WTC11 (cell line): ENCODE data around the gene SCYGR7. TPM values are rescaled to one million over a fixed set of nuclear protein-coding genes. Genes with fewer than 3 reads are reported as not detected.

Experiments
- ATAC-seq: fragments of 200-7000 bp; cut with Tn5 transposase; 2 replicates; pipeline ENCODE4 v1.10.0; 2021; ENCODE audit warnings: mild to moderate bottlenecking, moderate library complexity
- CTCF ChIA-PET: fragments of 300-600 bp; sonication (Branson Sonifier 250); formaldehyde crosslinking; loops from one replicate; lab custom pipeline; 2021; ENCODE audit warnings: antibody characterized with exemption; lab: Charles Lee
- POLR2A ChIA-PET: fragments of 350-600 bp; sonication (Branson Sonifier 250); formaldehyde crosslinking; loops from one replicate; lab custom pipeline; 2021; ENCODE audit warnings: antibody characterized with exemption; lab: Charles Lee
- DNase-seq: peaks from one replicate; pipeline ENCODE4 v3.0.0; 2021; ENCODE audit warnings: low spot score
- H3K27ac Mint-ChIP-seq: 2 replicates; pipeline ENCODE4 v1.8.0; 2021; ENCODE audit warnings: mixed read lengths
- H3K27me3 Mint-ChIP-seq: 2 replicates; pipeline ENCODE4 v1.8.0; 2021; ENCODE audit warnings: low read depth, mild to moderate bottlenecking, moderate library complexity, mixed read lengths
- H3K36me3 Mint-ChIP-seq: 2 replicates; pipeline ENCODE4 v1.8.0; 2021; ENCODE audit warnings: mixed read lengths
- H3K4me1 Mint-ChIP-seq: 2 replicates; pipeline ENCODE4 v1.8.0; 2022; ENCODE audit warnings: mixed read lengths
- H3K4me3 Mint-ChIP-seq: 2 replicates; pipeline ENCODE4 v1.8.0; 2021; ENCODE audit warnings: mild to moderate bottlenecking, moderate library complexity, mixed read lengths
- H3K9me3 Mint-ChIP-seq: 2 replicates; pipeline ENCODE4 v1.8.0; 2021; ENCODE audit warnings: mixed read lengths
- CREM ChIP-seq: sonication (generic); formaldehyde crosslinking; IDR thresholded peaks from 2 replicates; pipeline ENCODE4 v1.8.1; 2022; ENCODE audit warnings: mild to moderate bottlenecking, missing genetic modification reagents, moderate library complexity
- ELF4 ChIP-seq: sonication (generic); formaldehyde crosslinking; IDR thresholded peaks from 2 replicates; pipeline ENCODE4 v1.8.1; 2022; ENCODE audit warnings: low read depth, mild to moderate bottlenecking, moderate library complexity, missing genetic modification reagents
- FOXP1 ChIP-seq: sonication (generic); formaldehyde crosslinking; IDR thresholded peaks from 2 replicates; pipeline ENCODE4 v1.8.0; 2022; ENCODE audit warnings: missing genetic modification reagents, mild to moderate bottlenecking, moderate library complexity, borderline replicate concordance
- GABPB1 ChIP-seq: sonication (generic); formaldehyde crosslinking; IDR thresholded peaks from 2 replicates; pipeline ENCODE4 v1.8.1; 2023; ENCODE audit warnings: mild to moderate bottlenecking, missing genetic modification reagents
- JAZF1 ChIP-seq: fragments of 250-450 bp; sonication (Bioruptor Pico); IDR thresholded peaks from 2 replicates; pipeline ENCODE4 v1.9.0; 2021; ENCODE audit warnings: moderate library complexity, mild to moderate bottlenecking, inconsistent platforms
- NFE2L1 ChIP-seq: sonication (generic); formaldehyde crosslinking; IDR thresholded peaks from 2 replicates; pipeline ENCODE4 v1.8.1; 2023; ENCODE audit warnings: missing genetic modification reagents
- PRRX2 ChIP-seq: fragments of 250-450 bp; sonication (Bioruptor Pico); IDR thresholded peaks from 2 replicates; pipeline ENCODE4 v1.8.0; 2021; ENCODE audit warnings: mild to moderate bottlenecking
- RELA ChIP-seq: sonication (generic); formaldehyde crosslinking; IDR thresholded peaks from 2 replicates; pipeline ENCODE4 v1.8.1; 2022; ENCODE audit warnings: missing genetic modification reagents, mild to moderate bottlenecking, borderline replicate concordance
- total RNA-seq: library from RNA; stranded (reverse); gene quantifications from 3 replicates; pipeline ENCODE4 v1.2.3, GENCODE V29; 2021
- TF ChIP-seq, protein P1 (sequence below): sonication (generic); formaldehyde crosslinking; IDR thresholded peaks from 2 replicates; pipeline ENCODE4 v1.8.1; 2022; ENCODE audit warnings: mild to moderate bottlenecking, missing genetic modification reagents, moderate library complexity, borderline replicate concordance
- TF ChIP-seq, protein P2 (sequence below): sonication (generic); formaldehyde crosslinking; IDR thresholded peaks from 2 replicates; pipeline ENCODE4 v1.8.1; 2023; ENCODE audit warnings: mild to moderate bottlenecking, missing genetic modification reagents, borderline replicate concordance
- TF ChIP-seq, protein P3 (sequence below): fragments of 250-450 bp; sonication (Bioruptor Pico); IDR thresholded peaks from 2 replicates; pipeline ENCODE4 v1.9.0; 2021; ENCODE audit warnings: moderate library complexity, mild to moderate bottlenecking, inconsistent platforms, borderline replicate concordance
- TF ChIP-seq, protein P4 (sequence below): sonication (generic); formaldehyde crosslinking; IDR thresholded peaks from 2 replicates; pipeline ENCODE4 v1.8.1; 2022; ENCODE audit warnings: low read depth, mild to moderate bottlenecking, moderate library complexity, missing genetic modification reagents, borderline replicate concordance
- TF ChIP-seq, protein P5 (sequence below): sonication (generic); formaldehyde crosslinking; IDR thresholded peaks from 2 replicates; pipeline ENCODE4 v1.8.0; 2022; ENCODE audit warnings: mild to moderate bottlenecking, missing genetic modification reagents

Gene SCYGR7
- total RNA-seq, 1 experiment from 2014 or later = not detected

DNA sequence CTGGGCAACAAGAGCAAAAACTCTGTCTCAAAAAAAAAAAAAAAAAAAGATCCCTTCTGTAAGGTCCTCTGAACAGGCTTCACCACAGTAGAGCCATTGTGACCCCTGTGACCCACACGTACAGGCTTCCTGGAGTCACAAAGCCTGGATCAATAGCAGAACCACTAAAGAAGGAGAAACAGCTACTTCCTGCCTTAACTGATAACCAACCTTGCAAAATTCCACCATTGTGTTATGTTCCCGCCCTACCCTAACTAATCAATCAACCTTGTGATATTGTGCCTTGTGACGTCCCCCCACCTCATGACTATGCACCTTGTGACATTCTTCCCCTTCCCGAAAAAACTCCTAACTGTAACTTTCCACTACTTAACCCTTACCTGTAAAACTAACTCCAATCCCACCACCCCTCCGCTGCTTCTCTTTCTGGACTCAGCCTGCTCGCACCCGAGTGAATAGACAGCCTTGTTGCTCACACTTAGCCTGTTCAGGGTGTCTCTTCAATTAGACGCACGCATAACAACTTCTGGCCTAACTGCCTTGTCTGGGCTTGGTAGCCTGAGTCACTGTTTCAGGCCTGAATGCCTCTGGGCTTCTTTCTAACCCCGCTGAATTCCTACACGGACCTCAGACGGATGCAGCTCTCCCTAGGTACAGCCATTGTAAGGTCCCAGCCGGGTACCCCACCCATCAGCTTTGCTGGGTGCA lies 31.4 kb downstream of the SCYGR7 start:
- Mint-ChIP-seq H3K27ac (peak overlapping the region; percentile 0; the same call in 1 of the 2 replicates), H3K36me3 (no peaks in the 10 kb centered on the region), H3K4me3 (no peak overlapping the region), H3K27me3 (no peaks in the 10 kb centered on the region; the same call in 1 of the 2 replicates), H3K4me1 (peaks cover 40% of the 10 kb centered on the region), H3K9me3 (no peaks in the 10 kb centered on the region; the same call in 1 of the 2 replicates)
- TF ChIP-seq, protein P1, sequence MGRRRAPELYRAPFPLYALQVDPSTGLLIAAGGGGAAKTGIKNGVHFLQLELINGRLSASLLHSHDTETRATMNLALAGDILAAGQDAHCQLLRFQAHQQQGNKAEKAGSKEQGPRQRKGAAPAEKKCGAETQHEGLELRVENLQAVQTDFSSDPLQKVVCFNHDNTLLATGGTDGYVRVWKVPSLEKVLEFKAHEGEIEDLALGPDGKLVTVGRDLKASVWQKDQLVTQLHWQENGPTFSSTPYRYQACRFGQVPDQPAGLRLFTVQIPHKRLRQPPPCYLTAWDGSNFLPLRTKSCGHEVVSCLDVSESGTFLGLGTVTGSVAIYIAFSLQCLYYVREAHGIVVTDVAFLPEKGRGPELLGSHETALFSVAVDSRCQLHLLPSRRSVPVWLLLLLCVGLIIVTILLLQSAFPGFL = no peak
- TF ChIP-seq PRRX2 = no peak
- no peak for TF ChIP-seq ELF4 (CRISPR knock-in tag)
- TF ChIP-seq, protein P2, sequence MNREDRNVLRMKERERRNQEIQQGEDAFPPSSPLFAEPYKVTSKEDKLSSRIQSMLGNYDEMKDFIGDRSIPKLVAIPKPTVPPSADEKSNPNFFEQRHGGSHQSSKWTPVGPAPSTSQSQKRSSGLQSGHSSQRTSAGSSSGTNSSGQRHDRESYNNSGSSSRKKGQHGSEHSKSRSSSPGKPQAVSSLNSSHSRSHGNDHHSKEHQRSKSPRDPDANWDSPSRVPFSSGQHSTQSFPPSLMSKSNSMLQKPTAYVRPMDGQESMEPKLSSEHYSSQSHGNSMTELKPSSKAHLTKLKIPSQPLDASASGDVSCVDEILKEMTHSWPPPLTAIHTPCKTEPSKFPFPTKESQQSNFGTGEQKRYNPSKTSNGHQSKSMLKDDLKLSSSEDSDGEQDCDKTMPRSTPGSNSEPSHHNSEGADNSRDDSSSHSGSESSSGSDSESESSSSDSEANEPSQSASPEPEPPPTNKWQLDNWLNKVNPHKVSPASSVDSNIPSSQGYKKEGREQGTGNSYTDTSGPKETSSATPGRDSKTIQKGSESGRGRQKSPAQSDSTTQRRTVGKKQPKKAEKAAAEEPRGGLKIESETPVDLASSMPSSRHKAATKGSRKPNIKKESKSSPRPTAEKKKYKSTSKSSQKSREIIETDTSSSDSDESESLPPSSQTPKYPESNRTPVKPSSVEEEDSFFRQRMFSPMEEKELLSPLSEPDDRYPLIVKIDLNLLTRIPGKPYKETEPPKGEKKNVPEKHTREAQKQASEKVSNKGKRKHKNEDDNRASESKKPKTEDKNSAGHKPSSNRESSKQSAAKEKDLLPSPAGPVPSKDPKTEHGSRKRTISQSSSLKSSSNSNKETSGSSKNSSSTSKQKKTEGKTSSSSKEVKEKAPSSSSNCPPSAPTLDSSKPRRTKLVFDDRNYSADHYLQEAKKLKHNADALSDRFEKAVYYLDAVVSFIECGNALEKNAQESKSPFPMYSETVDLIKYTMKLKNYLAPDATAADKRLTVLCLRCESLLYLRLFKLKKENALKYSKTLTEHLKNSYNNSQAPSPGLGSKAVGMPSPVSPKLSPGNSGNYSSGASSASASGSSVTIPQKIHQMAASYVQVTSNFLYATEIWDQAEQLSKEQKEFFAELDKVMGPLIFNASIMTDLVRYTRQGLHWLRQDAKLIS (CRISPR knock-in tag) = no peak
- TF ChIP-seq NFE2L1 = no peak
- TF ChIP-seq, protein P3, sequence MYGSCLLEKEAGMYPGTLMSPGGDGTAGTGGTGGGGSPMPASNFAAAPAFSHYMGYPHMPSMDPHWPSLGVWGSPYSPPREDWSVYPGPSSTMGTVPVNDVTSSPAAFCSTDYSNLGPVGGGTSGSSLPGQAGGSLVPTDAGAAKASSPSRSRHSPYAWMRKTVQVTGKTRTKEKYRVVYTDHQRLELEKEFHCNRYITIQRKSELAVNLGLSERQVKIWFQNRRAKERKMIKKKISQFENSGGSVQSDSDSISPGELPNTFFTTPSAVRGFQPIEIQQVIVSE (CRISPR knock-in tag) = no peak
- no peak for DNase-seq
- peak; percentile 43 for ATAC-seq
- ChIA-PET POLR2A (no interaction called here), CTCF (interaction anchor here (1.3 to 1.7 kb wide), 2 partner anchors 14 to 101 kb away, joined by 4 to 8 read pairs; no protein-coding TSS in a partner anchor)

DNA sequence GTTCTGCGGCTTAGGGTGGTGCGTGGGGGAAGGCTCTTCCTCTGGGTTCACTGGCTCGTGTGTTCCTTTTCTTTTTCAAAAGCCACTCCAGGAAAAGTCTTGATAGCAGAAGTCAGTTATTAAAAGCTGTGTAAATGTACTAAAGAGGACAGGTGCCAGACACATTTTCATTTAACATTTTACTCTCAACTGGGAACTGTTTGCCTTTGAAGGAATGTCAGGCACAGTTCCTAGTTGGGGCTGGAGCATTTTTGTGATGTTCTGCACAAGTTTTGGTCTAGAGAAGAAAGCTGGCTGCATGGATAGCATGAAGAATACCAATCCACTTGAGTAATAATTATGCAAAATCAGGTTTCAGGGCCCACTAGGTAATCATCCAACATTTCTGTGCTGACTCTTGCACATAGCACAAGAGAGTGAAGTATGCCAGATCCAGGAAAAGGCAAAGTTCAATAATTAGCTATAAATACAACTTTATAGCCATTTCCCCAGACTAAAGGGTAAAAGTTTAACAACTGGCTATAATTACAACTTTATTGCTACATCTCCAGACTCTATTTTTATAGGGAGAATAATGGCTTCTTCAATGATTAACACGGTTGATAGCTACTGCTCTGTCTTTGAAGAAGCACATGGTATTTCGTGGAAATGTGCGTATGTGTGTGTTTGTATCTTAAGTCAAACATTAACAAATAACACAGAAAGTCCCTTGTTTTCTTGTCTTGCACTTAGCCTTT lies 33.8 kb downstream of the SCYGR7 start:
- no peak overlapping the region for H3K4me3 Mint-ChIP-seq
- H3K4me1 Mint-ChIP-seq = peaks cover 28% of the 10 kb centered on the region
- TF ChIP-seq RELA (CRISPR knock-in tag) (no peak), GABPB1 (CRISPR knock-in tag) (no peak), FOXP1 (CRISPR knock-in tag) (no peak), JAZF1 (CRISPR knock-in tag) (no peak), CREM (CRISPR knock-in tag) (no peak), ELF4 (CRISPR knock-in tag) (no peak)
- TF ChIP-seq, protein P1 = no peak
- TF ChIP-seq, protein P4, sequence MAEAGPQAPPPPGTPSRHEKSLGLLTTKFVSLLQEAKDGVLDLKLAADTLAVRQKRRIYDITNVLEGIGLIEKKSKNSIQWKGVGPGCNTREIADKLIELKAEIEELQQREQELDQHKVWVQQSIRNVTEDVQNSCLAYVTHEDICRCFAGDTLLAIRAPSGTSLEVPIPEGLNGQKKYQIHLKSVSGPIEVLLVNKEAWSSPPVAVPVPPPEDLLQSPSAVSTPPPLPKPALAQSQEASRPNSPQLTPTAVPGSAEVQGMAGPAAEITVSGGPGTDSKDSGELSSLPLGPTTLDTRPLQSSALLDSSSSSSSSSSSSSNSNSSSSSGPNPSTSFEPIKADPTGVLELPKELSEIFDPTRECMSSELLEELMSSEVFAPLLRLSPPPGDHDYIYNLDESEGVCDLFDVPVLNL (CRISPR knock-in tag) = no peak
- TF ChIP-seq, protein P5, sequence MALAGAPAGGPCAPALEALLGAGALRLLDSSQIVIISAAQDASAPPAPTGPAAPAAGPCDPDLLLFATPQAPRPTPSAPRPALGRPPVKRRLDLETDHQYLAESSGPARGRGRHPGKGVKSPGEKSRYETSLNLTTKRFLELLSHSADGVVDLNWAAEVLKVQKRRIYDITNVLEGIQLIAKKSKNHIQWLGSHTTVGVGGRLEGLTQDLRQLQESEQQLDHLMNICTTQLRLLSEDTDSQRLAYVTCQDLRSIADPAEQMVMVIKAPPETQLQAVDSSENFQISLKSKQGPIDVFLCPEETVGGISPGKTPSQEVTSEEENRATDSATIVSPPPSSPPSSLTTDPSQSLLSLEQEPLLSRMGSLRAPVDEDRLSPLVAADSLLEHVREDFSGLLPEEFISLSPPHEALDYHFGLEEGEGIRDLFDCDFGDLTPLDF (CRISPR knock-in tag) = no peak
- CTCF ChIA-PET = interaction anchor here (0.6 kb wide), 1 partner anchor 654 kb away, joined by 4 read pairs; no protein-coding TSS in a partner anchor
- H3K27me3 Mint-ChIP-seq = no peaks in the 10 kb centered on the region; the same call in 1 of the 2 replicates
- ATAC-seq (no peak), DNase-seq (no peak)
- no peak overlapping the region for H3K27ac Mint-ChIP-seq
- POLR2A ChIA-PET = no interaction called here
- H3K36me3 Mint-ChIP-seq = no peaks in the 10 kb centered on the region
- no peaks in the 10 kb centered on the region for H3K9me3 Mint-ChIP-seq
